NCI-H2196 (cell line): Measurements from ENCODE around the gene SLC25A13.
"Not testable (repeated sequence)": the region's sequence is repeated elsewhere in the genome, so short reads cannot be mapped to it uniquely, and the experiment has no call there.

ENCODE experiments used
- DNase-seq: peaks from one replicate; lab custom pipeline; 2025; ENCODE audit not compliant: unreplicated experiment; lab: John Stamatoyannopoulos, UW

SLC25A13 gene

DNA sequence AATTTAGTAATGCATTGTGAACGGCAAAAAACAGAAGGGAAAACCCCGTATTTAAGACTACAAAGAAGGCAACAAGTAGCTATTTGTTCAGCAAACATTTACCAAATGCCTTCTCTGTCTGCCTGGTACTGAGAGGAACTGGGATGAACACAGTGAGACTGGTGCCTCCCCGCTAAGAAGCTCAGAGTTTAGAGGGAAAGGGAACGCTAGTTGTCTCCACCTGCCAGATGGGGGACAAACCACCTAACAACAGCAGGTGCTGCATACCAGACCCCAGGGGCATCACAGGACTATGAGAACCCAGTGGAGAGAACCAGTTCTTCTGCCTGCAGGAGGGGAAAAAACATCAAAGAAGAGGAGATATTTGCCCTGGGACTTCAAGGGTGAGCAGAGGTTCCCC is 147.1 kb downstream of the SLC25A13 start:
- no peak for DNase-seq

GRCh38 chr7:96173781-96174180 is 148.1 kb downstream of the SLC25A13 start:
- DNase-seq: no peak

GRCh38 chr7:96169439-96169838 is 152.5 kb downstream of the SLC25A13 start:
- DNase-seq: no peak

GRCh38 chr7:96167424-96167823 is 154.5 kb downstream of the SLC25A13 start:
- DNase-seq: no peak

- no peak for DNase-seq
Observed at GRCh38 chr7:96161897-96162296, 160.0 kb downstream of the SLC25A13 start.

DNA sequence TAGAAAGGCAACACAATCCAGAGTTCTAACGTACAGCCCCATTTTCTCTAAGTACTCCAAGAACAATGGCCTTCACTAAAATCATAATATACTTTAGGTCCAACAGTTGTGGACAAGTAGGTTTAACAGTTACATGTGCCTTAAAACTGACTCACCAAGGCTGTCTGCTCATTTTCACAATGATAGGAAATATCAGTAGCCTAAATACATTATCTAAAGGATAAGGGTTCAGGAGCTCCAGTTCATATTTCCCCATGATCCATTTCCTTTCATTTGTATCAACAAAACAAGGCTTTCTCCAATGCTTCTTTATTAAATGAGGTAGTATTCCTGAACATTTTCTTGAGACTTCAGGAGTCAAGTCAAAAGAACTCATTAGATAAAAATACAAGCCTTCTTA is 164.0 kb downstream of the SLC25A13 start:
- no peak for DNase-seq

DNA sequence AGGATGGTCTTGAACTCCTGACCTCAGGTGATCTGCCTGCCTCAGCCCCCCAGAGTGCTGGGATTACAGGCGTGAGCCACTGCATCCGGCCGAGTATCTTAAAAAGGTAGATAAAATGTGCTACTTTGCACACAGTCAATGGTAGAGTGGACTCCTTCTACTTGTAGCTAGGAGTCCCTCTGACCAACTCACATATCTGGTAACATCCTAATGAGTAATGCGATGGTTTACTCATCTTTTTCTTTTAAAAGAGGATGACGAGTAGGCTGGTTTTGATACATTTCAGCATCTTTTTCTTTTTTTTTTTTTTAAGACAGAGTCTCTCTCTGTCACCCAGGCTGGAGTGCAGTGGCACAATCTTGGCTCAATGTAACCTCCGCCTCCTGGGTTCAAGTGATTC is 167.4 kb downstream of the SLC25A13 start:
- DNase-seq: not testable (repeated sequence)

GRCh38 chr7:96152706-96153105 is 169.2 kb downstream of the SLC25A13 start:
- DNase-seq: no peak

DNA sequence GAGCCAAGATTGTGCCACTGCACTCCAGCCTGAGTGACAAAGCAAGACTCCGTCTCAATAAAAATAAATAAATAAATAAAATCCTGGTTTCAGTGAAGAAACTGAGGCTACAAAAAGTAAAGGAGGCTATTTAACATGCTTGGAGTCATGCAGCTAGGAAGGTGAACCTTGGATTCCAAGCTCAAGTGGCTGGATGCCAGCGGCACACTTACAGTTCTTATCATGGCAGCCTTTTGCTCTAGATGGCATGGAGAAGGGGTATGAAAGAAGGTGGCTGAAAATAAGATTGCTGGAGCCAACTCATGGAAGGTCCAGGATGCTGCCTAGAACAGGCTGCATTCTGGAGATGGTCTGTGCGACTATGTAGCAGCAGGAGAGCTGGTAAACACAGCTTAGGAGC is 170.0 kb downstream of the SLC25A13 start:
- DNase-seq: no peak

GRCh38 chr7:96144260-96144526 is 177.7 kb downstream of the SLC25A13 start:
- no peak for DNase-seq

GRCh38 chr7:96143495-96144259 is 178.2 kb downstream of the SLC25A13 start:
- DNase-seq: no peak

DNA sequence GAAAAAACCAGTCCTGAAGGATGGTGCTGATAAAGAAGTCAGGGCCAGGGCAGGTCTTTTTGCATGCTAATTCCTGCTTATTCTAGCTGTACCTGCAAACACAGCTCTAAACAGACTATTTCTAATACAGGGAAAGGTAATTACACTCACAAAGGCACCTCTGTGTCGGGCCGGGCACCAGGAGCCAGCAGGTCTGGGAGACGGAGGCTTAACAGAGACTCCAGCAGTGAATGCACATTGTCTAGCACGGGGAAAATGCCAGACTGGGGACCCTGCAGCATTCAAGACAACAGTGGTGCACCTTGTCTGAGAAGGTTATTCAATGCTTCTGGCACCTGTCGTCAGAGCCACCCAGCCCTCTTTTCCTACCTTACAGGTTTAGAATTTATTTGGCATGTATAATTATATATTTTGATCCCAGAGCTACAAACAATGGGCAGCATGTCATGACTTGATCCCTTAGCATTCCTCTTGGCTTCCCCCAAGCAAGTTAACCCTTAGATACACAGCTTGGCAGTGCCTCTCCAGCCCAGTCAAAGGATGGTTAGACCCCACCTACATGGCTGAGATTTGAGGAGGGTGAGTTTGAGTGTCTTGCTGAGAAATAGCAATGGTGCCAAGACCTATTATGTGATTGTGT is 185.2 kb downstream of the SLC25A13 start:
- DNase-seq: no peak

DNA sequence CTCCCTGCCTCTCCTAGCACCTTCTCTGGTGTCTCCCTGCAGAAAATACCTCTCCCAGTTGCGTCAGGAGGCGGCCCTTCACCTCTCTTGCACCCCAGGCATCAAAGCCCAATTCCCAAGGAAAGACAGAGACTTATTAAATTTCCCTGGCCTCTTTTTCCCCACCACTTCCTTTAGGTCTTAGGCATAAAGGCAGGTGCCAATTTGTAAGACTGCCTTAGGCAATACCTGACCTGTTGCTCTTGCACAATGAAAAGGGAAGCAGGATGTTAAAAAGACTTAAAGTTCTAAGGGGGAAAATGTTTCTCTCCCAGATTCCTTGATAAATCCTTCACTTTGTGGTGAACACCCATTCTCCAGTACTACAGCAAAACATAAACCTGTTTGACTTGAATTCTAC is 186.7 kb downstream of the SLC25A13 start:
- no peak for DNase-seq

- no peak for DNase-seq
Observed at GRCh38 chr7:96131525-96131924, 190.4 kb downstream of the SLC25A13 start.

- no peak for DNase-seq
Observed at GRCh38 chr7:96127746-96128145, 194.2 kb downstream of the SLC25A13 start.

DNA sequence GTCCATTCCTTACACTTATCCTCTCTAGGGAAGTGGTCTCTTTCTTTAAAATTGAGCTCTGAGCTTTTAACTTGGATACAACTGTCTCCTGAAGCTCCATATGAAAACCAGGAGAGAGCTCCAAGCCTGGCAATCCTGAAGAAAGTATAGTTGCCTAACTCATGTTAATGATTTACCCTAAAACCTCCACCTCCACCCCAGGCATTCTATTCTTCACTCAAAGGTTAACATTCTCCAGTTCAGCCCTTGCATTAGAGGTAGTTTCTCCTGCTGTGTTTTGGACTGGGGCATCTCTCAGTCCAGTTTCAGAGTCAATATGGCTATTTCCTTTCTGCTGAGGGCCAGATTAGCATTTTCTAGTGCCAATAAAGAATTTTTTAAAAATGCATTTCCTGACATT is 195.5 kb downstream of the SLC25A13 start:
- no peak for DNase-seq

DNA sequence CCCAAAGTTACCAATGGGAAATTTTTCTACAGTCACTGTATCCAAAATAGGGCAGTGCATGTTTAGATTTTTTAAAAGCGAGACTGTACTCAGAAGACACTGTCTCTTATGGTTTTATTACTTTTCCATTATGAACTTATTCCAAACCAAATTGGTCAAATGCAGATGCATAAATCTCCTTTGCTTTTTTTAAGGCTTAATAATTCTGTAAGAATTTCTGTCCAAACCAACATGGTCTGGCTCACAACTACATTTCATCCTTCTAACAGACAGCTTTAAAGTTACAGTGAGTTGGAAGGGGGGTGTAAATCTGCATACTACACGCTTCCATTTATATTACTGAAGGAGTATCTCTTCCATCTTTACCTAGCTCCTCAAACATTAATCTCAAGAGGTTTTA is 199.2 kb downstream of the SLC25A13 start:
- DNase-seq: no peak

GRCh38 chr7:96121752-96122151 is 200.1 kb downstream of the SLC25A13 start:
- DNase-seq: no peak

- DNase-seq: no peak
Observed at GRCh38 chr7:96120445-96121225, 201.3 kb downstream of the SLC25A13 start.

DNA sequence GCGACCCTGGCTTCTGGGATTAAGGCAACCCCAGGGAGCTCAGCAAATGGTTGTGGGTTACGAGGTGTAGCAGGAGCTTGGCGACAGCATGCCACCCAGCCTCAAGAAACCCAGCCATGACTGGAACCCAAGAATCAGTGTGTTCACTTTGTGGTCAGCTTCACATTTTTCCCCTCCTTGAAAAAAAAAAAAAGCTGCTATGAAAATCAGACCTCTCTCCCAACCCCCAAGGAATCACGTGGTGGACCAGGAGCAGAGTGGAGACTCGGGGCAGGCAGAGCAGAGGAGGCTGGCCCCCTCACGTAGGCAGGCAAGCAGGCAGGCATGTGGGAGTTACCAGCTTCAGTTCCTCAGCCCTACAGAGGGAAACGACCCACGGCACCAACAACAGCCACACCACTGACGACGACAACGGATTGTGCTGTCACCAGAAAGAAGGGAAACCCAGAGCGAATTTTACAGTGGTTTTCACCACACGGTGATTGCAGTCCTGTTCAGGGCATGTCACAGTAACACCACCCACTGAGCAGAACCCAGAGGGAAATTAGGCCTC is 203.4 kb downstream of the SLC25A13 start:
- no peak for DNase-seq

- DNase-seq: no peak
Observed at GRCh38 chr7:96116173-96116572, 205.7 kb downstream of the SLC25A13 start.

- DNase-seq: no peak
Observed at GRCh38 chr7:96114190-96114589, 207.7 kb downstream of the SLC25A13 start.
